Mammary epithelial cell (primary cell): ENCODE results near the gene UBE2V1.

Experiments
- EZH2 ChIP-seq: IDR thresholded peaks from 2 replicates; pipeline ENCODE4 v1.6.1; 2012; ENCODE audit warnings: low read length, inconsistent platforms, borderline replicate concordance
- TF ChIP-seq, protein P1 (sequence below), 2 donors: IDR thresholded peaks in 1 of 2; conservative IDR thresholded peaks in 1 of 2; 2 replicates each; pipeline ENCODE4 v1.5.1; 2011 to 2012; ENCODE audit warnings: inconsistent platforms in 2 of 2, low read length in 2 of 2, mild to moderate bottlenecking in 2 of 2, control low read depth in 1 of 2, low read depth in 1 of 2; ENCODE audit not compliant: insufficient read depth in 1 of 2; ENCODE audit errors: extremely low read depth in 1 of 2

DNA sequence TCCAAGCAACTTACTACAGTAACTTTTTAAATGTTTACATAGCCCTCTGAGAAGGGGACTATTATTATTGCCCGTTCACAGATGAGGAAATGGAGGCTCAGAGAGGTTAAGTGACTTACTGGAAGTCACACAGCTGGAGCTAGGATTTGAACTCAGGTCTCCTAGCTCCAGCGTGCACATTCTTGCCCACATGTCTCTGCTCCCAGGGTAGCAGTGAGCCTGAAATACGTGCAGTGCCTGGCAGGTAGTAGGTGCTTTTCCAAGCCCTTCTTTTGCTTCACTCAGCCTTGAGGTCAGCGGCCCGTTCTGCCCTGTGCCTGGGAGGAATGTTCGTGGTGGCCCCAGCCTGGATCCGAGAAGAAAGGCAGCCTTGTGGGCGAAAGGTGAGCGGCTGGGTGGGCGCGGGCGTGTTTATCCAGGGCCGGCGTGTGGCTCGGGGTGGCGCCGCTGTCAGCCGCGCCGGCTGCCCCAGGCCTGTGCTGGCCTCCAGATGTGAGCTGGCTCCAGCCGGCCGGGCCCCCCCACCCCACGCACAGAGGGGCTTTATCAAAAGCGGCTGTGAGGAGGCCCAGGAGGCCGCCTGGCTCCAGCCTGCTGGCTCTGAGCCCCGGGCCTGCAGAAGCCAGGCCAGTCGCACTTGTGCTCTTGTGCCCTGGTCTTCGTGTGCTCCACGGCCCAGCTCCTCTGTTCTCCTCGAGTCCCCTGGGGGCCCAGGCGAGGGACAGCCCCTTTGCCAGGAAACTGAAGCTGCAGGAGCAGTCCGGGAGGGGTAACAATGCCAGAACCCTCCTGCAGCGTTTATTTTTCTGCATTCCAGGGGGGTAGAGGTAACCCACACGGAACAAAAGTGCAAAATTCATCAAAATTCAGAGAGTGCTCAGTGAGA is 58.1 kb downstream of the UBE2V1 start:
- TF ChIP-seq, protein P1, sequence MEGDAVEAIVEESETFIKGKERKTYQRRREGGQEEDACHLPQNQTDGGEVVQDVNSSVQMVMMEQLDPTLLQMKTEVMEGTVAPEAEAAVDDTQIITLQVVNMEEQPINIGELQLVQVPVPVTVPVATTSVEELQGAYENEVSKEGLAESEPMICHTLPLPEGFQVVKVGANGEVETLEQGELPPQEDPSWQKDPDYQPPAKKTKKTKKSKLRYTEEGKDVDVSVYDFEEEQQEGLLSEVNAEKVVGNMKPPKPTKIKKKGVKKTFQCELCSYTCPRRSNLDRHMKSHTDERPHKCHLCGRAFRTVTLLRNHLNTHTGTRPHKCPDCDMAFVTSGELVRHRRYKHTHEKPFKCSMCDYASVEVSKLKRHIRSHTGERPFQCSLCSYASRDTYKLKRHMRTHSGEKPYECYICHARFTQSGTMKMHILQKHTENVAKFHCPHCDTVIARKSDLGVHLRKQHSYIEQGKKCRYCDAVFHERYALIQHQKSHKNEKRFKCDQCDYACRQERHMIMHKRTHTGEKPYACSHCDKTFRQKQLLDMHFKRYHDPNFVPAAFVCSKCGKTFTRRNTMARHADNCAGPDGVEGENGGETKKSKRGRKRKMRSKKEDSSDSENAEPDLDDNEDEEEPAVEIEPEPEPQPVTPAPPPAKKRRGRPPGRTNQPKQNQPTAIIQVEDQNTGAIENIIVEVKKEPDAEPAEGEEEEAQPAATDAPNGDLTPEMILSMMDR (conservative IDR thresholded peaks at IDR 0.05 in 1 of 2, IDR thresholded peaks at IDR 0.05 in 1 of 2; ENCODE audit: extremely low read depth in 1 of 2, insufficient read depth in 1 of 2, low read depth in 1 of 2, low read length in 2 of 2) = no peak
- no peak for TF ChIP-seq EZH2
